GM19035 (cell line): ENCODE results near the gene LTBP1.
"Not testable (repeated sequence)": the region's sequence is repeated elsewhere in the genome, so short reads cannot be mapped to it uniquely, and the experiment has no call there.

Experiments used
- ATAC-seq: cut with Tn5 transposase; IDR thresholded peaks from one replicate; pipeline ENCODE4 v1.9.1; 2021; ENCODE audit not compliant: unreplicated experiment

LTBP1 gene

DNA sequence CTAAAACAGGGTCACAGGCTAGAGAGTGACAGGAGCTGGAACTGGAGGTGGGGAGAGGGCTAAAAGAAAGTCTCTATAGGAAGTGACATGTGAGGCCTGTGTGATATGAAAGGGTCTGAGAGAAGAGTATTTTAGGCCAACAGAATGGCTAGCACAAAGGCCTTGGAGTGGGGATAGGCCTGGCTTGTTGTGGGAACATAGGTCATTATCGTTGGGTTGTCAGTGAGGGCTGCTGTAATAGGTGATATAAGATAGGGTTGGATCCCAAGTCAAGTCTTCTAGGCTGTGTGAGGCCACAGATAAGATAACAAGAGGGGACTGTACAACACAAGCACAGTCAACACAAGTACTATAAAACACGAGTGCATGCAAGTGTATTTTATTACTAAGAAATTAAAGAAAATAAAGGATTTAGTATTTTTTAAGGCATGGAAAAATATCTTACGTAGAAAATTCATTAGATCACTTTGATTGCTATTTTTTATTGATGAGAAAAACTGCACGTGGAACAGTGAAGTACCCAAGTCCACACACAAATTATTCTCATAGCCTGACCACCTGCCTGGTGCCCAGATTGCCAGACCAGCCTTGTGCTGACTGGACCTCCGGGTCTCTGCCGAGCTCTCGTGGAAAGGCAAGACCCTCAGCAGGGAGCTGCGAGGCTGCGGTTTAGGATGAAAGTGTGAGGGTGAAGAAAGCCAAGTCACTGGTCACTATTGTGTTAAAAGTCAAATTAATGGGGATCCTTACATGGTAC lies 14.1 kb downstream of the LTBP1 start:
- no peak for ATAC-seq

DNA sequence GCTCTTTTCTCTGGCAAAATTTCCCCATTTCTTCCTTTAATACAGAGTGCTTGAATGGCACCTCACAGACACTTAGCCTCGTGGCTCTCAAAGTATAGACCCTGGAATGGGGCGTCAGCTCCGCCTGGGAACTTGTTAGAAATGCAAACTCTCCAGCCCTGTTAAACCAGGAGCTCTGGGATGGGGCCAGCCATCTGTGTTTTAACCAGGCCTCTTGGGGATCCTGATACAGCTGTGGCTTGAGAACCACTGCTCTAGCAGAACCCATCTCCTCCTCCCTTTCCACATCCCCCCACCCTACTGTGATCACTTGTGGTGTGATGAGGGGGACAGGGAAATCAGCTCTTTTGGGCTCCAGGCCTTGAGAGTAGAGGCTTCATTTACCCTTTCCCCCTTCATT lies 15.9 kb downstream of the LTBP1 start:
- ATAC-seq: no peak

DNA sequence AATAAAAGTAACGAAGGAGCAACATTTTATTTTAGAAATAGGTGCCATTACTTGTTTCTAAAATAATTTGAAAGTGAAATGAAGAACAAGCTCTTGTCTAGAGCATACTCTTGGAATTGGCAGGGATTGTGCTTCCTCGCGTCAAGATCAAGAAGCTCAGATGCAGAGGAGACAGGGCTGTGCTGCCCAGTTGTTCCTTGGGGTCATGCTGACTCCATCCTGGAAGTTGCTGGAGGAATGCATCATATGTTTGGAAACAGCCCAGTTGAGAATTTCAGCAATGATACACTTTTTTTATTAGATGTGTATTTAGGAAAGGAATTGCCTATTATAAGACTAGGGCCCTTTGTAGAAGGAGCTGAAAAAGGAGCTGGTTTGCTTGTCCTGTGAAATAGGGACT lies 17.2 kb downstream of the LTBP1 start:
- no peak for ATAC-seq

DNA sequence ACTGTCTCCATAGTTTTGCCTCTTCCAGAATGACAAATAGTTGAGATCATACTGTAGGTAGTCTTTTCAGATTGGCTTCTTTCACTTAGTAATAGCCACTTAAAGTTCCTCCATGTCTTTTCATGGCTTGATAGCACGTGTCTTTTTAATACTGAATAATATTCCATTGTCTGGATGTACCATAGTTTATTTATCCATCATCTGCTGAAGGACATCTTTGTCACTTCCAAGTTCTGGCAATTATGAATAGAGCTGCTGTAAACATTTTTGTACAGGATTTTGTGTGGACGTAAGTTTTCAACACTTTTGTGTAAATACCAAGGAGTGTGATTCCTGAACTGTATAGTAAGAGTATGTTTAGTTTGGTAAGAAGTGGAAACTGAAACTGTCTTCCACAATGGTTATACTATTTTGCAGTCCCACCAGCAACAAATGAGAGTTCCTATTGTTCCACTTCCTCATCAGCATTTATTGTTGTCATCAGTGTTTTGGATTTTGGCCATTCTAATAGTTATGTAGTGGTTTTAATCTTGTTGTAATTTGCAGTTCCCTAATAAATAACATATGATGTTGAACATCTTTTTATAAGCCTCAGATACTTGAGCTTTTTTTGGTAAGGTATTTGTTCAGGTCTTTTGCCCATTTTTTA lies 18.9 kb downstream of the LTBP1 start:
- no peak for ATAC-seq

DNA sequence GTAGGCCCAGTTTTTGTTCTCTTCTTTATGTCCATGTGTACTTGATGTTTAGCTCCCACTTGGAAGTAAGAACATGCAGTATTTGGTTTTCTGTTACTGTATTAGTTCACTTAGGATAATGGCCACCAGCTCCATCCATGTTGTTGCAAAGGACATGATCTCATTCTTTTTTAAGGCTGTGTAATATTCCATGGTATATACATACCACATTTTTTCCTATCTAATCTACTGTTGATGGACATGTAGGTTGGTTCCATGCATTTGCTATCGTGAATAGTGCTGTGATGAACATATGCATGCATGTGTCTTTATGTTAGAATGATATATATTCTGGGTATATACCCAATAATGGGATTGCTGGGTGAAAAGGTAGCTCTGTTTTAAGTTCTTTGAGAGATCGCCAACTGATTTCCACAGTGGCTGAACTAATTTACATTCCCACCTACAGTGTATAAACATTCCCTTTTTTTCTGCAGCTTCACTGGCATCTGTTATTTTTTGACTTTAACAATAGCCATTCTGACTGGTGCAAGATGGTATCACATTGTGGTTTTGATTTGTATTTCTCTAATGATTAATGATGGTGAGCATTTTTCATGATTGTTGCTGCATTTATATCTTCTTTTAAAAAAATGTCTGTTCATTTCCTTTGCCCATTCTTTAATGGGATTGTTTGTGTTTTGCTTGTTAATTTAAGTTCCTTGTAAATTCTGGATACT lies 22.9 kb downstream of the LTBP1 start:
- no peak for ATAC-seq

DNA sequence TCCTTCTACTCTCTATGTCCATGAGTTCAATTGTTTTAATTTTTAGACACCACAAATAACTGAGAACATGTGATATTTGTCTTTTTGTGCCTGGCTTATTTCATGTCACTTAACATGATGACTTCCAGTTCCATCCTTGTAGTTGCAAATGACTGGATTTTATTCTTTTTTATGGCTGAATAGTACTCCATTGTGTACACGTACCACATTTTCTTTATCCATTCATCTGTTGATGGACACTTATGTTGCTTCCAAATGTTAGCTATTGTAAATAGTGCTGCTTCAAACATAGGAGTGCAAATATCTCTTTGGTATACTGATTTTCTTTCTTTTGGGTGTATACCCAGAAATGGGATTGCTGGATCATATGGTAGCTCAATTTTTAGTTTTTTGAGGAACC lies 27.0 kb downstream of the LTBP1 start:
- not testable (repeated sequence) for ATAC-seq

DNA sequence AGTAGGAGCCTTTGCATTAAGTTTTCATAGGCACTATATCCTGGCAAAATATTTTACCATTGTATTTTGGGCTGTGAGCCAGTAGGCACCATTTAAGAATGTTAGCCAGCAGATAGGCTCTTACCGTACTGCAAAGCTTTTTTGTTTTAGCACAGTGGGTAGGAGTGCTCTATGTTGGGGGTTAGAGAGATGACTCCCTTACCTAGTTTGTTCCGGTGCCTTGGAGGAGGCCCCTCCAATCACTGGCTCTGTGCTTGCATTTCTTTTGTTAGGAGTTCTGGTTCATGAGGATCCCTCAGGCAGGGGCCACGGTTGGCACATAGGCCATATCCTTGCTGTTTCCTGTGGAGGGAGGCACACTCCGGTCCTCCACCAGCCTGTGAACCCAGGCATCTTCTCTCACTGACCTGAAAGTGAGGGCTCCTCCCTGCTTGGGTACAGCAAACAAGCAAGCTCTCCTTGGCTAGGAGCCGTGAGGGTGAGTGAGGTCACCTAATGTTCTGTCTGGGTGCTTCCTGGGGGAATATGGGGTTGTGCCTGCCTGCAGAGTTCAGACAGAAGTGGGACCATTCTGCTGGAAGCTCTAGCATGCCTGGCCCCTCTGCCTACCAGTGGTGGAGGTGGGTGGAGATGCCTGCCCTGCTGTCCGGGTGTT lies 29.8 kb downstream of the LTBP1 start:
- no peak for ATAC-seq

DNA sequence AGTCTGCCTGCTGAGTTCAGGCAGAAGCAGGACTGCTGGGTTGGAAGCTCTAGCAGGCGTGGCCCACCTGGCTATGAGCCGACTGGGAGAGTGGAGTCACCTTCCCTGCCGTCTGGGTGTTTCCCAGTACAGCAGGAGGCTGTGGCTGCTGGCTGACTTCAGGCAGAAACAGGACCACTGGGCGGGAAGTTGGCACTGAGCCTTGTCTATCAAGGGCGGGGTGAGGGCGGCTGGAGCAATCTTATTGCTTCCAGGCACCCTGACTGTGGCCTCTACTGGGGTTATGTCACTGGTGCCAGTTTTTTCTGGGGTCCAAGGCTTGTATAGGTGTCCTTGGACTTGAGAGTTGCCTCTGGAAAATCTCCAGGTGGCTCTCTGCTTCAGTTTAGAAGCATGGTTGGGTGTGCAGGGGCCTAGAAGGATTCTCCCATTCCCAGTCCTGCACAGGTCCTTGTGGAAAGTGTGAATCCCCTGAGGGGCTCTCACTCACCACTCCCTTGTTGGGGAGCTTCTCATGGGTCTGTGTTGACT lies 30.5 kb downstream of the LTBP1 start:
- ATAC-seq: no peak

DNA sequence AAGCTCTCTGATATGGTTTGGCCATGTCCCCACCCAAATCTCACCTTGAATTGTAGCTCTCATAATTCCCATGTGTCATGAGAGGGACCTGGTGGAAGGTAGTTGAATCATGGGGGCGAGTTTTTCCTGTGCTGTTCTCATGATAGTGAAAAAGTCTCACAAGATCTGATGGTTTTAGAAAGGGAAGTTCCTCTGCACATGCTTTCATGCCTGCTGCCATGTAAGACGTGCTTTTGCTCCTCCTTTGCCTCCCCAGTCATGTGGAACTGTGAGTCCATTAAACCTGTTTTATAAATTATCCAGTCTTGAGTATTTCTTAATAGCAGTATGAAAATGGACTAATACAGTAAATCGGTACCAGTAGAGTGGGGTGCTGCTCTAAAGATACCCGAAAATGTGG lies 34.9 kb downstream of the LTBP1 start:
- ATAC-seq: no peak

DNA sequence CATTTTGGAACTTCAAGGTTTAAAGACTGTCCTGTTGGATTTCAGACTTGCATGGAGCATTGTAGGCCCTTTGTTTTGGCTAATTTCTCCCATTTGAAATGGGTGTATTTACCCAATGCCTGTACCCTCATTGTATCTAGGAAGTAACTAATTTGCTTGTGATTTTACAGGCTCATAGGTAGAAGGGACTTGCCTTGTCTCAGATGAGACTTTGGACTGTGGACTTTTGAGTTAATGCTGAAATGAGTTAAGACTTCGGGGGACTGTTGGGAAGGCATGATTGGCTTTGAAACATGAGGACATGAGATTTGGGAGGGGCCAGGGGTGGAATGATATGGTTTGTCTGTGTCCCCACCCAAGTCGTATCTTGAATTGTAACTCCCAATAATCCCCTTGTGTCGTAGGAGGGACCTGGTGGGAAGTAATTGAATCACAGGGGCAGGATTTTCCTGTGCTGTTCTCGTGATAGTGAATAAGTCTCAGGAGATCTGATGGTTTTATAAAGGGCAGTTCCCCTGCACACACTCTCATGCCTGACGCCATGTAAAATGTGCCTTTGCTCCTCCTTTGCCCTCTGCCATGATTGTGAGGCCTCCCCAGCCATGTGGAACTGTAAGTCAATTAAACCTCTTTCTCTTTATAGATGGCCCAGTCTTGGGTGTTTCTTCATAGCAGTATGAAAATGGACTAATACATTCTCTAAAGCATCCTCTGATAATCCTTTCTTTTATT lies 36.6 kb downstream of the LTBP1 start:
- not testable (repeated sequence) for ATAC-seq

DNA sequence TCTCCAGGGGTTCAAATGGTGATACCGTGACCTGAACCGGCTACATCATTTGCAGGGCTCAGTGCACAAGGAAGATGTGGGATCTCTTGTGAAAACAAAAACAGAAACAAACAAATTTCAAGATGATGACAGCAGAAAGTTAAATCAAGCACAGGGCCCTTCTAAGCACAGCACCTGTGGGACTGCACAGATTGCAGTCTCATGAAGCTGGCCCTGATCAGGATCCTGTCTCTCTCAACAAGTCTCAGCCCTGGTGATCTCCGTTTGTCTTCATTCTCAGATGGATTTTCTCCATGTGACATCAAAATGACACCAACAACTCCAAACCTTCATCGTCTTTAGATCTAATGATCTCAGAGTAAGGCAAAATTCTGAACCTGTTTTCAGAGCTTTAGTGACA lies 39.7 kb downstream of the LTBP1 start:
- no peak for ATAC-seq

DNA sequence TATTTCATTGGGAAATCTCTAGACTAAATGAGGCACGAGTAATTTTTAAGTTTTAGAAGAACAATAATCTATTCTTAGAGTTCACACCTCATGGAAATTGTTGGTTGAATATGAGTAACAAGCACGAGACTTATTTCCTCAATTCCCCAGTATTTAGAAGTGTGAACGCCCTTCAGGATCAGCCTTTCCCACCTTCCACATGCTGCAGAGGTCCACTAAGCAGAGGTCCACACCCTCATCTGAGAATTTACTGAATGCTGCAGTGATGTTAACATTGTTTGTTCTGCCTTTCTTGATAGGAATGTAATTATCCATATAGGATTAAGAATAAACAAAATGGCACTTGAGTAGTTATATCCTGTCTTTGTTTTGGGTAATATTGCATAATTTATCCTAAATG lies 41.8 kb downstream of the LTBP1 start:
- ATAC-seq: no peak

DNA sequence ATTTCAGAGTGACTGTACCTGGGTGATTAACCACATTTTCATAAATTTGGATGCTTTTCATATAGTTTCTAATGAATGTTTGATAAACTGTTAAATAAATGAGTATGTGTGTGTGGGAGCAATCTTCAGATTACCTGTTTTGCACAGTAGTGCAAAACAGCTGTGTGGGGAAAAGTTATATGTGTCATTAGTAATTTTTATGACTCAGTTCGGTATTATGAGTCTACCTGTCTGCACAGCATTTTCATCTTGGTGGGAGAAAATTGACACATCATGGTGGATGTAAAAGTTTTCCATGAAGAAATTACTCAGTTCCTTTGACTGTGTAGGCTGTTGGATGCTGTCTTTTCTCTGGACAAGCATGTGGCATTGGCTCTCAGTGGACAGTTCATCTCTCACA lies 43.8 kb downstream of the LTBP1 start:
- ATAC-seq: no peak

DNA sequence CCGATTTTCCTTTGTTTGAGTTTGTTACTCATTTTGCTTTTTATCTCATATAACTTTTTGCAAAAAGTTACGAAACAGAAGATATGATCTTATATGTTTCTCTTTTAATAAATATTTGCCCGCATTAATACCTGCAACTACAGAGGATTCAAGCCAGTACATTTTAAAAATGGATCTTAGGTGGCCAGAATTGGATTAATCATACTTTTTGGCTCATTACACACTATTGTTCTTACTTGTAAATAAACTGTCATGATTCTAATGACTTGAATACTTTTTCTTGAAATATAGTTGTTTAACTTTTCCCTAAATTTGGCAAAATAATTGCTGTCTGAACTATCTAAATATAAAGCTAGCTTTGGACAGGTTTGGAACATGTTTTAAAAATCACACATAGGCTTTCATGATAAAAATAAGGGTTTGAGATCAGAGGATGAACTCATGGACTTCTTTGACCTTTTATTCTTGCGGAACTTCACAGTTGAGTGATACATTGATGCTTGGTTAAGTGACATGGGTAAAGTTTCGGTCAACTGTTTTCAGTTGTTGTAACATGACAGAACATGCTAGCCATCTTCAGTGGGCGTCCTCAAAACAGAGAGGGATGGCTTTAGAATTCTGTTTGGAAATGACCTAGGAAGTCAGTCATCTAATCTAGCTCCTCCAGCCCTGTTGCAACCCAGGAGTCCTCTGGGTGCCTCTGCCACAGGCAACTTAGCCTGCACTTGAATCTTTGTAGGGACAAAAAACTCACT lies 44.5 kb downstream of the LTBP1 start:
- no peak for ATAC-seq

DNA sequence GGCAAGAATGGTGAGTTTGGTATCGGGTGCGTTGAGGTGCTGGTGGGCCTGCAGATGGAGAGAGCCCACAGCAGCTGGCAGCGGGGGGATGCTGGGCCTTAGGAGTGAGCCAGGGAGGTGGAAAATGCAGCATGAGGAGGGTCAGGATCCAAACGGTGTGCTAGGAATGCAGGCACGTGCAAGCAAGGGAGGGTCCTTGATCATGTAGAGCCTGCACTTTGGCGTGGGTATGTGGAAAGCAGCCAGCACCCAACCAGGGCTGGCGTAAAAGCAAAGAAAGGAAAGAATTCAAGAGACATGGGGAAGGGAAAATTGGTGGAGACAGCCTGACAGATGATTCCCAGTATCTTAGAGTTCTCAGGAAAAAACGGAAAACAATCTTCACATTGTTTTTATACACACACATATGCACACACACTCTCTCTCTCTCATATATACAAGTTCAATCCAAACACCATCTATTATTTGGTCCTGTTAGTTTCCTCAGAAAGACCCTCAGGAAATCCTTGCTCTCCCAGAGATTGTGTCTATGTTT lies 46.3 kb downstream of the LTBP1 start:
- ATAC-seq: no peak

DNA sequence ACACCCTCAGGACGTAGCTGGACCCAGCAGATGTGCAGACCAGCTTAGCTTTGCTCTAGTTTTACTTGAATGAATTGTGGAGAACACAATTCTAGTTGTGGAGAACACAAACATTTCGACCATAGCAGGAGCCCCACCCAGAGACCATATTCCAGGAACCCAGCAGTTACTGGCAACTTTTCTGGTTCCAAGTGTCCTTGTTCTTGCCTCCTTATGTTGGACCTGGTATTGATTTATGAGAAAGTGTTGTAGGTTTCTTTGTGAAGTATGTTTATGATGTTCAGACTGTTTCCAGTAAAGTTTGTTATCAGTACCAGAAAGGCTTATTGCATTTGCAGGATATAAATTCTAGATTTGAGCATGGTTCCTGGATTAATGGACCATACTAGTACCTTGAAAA lies 51.0 kb downstream of the LTBP1 start:
- no peak for ATAC-seq

DNA sequence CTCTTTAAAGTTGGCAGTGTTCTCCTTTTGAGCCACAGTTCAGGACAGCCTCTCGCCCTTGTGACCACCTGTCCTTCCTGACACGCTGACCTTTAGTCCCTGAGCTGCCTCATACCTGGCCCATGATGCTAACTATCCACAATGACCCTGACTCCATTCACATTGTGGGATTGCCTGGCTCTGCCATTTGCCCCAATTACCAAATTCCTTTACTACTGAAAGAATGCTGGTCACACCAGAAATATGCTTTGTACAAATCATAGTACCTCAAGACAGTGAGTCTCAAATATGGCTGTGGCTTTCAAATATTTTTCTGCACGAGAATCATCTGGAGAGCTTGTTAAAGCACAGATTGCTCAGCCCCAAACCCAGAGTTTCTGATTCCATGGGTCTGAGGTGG lies 54.2 kb downstream of the LTBP1 start:
- no peak for ATAC-seq

DNA sequence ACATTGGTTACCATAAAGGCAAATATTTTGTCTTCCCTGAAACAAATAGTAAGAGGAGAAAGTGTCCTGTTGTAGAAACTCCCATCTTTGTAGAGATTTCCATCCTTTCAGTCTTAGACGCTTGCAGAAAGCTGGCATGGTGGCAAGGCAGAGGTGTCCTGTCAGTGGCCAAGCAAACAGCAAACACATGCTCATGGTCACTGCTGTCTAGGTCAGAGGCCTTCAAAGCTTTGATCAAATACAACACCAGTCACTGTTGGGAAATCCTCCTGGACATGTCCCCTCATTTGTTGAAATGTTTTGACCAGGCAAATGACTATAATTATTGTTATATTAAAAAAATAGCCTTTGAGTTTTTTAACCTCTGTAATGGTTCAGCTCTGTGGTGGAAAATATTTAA lies 55.1 kb downstream of the LTBP1 start:
- no peak for ATAC-seq

DNA sequence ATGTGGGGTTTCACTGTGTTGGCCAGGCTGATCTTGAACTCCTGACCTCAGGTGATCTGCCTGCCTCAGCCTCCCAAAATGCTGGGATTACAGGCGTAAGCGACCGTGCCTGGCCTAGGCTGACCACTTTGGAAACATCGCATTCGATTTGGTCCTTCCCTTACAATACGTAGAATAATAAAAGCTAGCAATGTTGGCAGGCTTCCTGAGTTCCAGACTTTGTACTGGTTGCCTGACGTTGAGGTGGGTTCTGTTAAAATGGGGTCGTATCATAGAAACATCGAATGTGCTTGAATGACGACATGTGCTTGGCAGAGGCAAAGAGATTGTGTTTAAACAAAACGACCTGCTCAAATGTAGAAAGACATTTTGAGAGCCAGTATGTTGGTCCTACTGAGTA lies 56.1 kb downstream of the LTBP1 start:
- no peak for ATAC-seq

DNA sequence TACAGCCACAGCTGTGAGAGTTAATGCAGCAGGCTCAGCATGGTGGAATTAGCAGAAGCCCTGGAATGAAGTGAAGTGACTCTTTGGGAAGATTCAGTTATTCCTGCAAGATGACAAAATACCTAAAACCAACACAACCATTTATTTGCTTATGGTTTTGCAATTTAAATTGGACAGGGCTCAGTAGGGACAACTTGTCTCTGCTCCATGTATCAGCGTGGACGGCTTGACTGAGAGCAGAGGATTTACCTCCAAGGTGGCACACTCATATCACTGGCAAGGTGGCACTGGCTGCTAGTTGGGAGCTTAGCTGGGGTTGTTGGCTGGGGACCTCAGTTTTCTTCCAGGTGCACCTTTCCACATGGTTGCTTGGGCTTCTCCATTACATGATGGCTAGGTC lies 58.3 kb downstream of the LTBP1 start:
- no peak for ATAC-seq
